Measurements from ENCODE around the gene STAT4.

STAT4 gene

DNA sequence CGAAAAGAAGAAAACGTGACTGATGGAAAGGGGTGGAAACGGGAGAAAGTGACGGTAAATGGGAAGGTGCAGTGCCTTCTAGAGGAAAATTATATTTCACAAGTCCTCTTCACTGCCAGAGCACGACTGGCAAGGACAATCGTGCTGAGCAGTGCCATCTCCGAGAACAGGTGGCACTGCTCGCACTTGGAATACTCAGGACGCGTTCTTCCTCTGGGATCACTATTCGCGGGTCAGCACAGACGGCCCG is 137.2 kb downstream of the STAT4 start:
- TF ChIP-seq, protein P1, sequence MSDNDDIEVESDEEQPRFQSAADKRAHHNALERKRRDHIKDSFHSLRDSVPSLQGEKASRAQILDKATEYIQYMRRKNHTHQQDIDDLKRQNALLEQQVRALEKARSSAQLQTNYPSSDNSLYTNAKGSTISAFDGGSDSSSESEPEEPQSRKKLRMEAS (IDR thresholded peaks at IDR 0.05; ENCODE audit: low read depth, low read length): no peak
- TF ChIP-seq MYC (IDR thresholded peaks at IDR 0.05; ENCODE audit: low read depth, low read length) (no peak), POLR2A (IDR thresholded peaks at IDR 0.05; ENCODE audit: extremely low read depth, insufficient read length) (no peak)
- TF ChIP-seq, protein P2, sequence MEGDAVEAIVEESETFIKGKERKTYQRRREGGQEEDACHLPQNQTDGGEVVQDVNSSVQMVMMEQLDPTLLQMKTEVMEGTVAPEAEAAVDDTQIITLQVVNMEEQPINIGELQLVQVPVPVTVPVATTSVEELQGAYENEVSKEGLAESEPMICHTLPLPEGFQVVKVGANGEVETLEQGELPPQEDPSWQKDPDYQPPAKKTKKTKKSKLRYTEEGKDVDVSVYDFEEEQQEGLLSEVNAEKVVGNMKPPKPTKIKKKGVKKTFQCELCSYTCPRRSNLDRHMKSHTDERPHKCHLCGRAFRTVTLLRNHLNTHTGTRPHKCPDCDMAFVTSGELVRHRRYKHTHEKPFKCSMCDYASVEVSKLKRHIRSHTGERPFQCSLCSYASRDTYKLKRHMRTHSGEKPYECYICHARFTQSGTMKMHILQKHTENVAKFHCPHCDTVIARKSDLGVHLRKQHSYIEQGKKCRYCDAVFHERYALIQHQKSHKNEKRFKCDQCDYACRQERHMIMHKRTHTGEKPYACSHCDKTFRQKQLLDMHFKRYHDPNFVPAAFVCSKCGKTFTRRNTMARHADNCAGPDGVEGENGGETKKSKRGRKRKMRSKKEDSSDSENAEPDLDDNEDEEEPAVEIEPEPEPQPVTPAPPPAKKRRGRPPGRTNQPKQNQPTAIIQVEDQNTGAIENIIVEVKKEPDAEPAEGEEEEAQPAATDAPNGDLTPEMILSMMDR (IDR thresholded peaks at IDR 0.05; ENCODE audit: low read depth, low read length): no peak
- no peak for DNase-seq (ENCODE audit: low read depth)
- peak overlapping the region; percentile 97 for H3K4me3 ChIP-seq (ENCODE audit: low read depth, low read length)

DNA sequence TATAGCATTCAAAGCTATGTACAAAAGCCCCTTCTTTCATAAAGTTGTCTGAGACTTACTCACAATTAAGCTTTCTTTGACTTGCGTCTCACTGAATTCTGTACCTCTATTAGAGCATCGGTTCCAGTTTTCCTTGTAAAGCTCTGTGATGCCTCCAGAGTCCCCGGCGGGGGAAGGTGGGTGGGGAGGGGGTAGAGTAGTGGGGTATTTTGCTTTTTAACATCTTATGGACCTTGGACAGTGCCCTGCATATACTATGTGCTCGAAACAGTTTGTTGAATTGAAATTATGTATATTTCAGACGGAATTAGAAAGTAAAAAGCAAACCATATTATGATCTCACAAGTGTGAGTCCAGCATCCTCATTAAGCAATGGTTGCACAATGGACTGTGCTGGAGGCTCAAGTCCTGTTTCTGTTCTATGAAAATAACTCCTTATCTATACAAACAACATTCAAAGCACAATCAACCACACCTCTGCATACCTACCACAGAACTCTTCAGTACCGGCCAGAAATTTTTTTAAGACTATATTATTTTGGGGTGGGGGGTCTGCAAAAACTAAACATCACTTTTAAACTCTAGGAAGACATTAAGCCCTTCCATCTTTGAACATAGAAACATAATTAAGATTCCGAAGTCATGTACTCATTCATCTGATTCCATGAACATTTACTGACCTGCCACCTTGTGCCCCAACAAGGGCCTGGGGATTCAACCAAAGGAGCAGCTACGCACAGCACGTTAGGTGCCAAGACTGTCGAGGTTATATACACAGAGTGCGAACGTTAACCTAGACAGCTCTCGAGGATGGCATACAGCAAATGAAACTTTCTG is 137.7 kb downstream of the STAT4 start:
- TF ChIP-seq, protein P1 (IDR thresholded peaks at IDR 0.05; ENCODE audit: low read depth, low read length): 0 out of 2 replicates have a peak, but pooled peaks have one; percentile 7
- TF ChIP-seq MYC (IDR thresholded peaks at IDR 0.05; ENCODE audit: low read depth, low read length): no peak
- H3K4me3 ChIP-seq (ENCODE audit: low read depth, low read length): peak overlapping the region; percentile 97
- DNase-seq (ENCODE audit: low read depth): peak; percentile 72

DNA sequence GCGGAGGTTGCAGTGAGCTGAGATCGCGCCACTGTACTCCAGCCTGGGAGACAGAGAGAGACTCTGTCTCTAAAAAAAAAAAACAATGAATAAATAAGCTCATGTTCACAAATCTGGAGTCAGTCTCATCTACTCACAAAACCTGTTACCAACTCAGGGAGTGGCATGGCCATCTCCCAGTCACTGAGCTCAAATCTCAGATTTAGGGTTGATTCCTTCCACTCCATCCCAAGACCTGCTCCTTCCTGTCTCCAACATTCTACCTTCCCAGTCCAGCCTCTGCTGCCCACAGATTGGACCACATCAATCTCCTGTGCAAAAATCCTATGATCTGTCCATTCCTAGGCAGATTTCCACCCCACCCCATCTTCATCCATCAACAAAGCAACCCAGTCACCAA is 138.4 kb downstream of the STAT4 start:
- H3K4me3 ChIP-seq (ENCODE audit: low read depth, low read length): peak overlapping the region; percentile 97
- TF ChIP-seq MYC (IDR thresholded peaks at IDR 0.05; ENCODE audit: low read depth, low read length) (no peak), POLR2A (IDR thresholded peaks at IDR 0.05; ENCODE audit: extremely low read depth, insufficient read length) (no peak)
- TF ChIP-seq, protein P2 (IDR thresholded peaks at IDR 0.05; ENCODE audit: low read depth, low read length): no peak
- TF ChIP-seq, protein P1 (IDR thresholded peaks at IDR 0.05; ENCODE audit: low read depth, low read length): no peak
- no peak for DNase-seq (ENCODE audit: low read depth)

DNA sequence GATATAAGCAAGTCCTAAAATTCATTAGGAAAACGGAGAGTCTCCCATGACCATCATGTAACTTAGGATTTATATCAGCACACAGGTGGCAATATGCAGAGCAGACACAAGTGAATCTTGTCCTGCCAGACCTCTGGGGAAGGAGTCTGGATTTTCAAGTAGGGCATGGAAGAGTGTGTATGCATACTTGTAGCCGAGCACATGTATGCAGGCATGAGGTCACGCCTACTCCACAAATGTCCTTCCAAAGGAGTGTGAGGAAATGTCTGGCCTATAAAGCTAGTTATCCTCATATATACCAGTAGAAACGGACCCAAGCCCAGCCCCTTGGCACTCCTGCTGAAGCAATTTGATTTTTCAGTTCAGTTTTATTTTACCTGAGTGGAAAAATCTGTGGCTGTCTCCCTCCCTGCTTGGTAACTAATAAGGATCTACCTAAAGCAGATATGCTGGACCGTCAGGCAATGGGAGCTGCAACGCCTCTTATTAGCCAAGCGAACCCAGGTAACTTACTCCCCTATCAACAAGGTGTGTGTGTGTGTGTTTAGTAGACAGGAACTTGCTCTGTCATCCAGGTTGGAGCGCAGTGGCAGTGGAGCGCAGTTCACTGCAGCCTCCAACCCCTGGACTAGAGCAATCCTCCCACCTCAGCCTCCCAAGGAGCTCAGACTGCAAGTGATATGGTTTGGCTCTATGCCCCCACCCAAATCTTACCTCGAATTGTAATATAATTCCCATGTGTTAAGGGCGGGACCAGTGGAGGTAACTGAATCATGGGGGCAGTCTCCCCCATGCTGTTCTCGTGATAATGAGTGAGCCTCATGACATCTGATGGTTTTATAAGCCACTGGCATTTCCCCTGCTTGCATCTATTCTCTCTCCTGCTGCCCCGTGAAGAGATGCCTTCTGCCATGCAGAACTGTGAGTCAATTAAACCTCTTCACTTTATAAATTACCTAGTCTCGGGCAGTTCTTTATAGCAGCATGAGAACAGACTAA is 139.6 kb downstream of the STAT4 start:
- DNase-seq (ENCODE audit: low read depth): no peak
- TF ChIP-seq POLR2A (IDR thresholded peaks at IDR 0.05; ENCODE audit: extremely low read depth, insufficient read length): no peak
- TF ChIP-seq, protein P1 (IDR thresholded peaks at IDR 0.05; ENCODE audit: low read depth, low read length): no peak
- TF ChIP-seq MYC (IDR thresholded peaks at IDR 0.05; ENCODE audit: low read depth, low read length): no peak
- TF ChIP-seq, protein P2 (IDR thresholded peaks at IDR 0.05; ENCODE audit: low read depth, low read length): no peak
- H3K4me3 ChIP-seq (ENCODE audit: low read depth, low read length): peak overlapping the region; percentile 6

DNA sequence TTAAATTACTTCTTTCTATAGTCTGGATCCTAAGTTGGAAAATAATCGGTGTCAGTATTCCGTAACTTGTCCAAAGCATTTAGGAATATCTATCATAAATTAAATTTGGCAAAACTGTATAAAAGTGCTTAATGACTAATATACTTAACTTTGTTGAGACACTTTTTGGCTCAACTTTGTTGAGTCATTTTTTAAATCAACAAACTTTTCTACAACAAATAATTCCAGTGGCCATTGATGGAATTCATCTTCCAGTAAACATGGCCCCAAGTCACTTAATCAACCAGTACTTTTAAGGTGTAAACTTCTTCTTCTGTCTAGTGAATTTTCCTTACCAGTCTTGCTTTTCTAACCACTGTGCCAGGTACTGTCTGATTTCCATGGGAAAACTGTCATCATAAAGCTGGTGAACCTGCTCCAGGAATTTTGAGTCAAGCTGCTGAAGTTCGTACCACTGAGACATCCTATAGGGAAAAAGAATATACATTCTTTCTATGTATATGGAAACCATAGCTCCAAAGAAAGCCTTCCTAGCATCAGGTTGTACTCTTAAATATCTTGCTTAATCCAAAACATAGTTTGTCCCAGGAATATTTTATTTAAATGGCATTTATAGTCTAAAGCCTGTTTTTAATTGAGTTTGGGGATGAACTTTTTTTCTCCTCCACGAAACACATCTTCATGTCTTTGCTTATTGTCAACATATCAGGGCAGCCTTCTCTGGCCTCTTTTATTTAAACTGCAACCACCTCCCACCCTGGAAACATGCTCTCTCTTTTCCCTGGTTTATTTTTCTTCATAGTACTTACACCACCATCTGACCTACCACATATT is 141.0 kb downstream of the STAT4 start:
- TF ChIP-seq, protein P1 (IDR thresholded peaks at IDR 0.05; ENCODE audit: low read depth, low read length): no peak
- TF ChIP-seq, protein P2 (IDR thresholded peaks at IDR 0.05; ENCODE audit: low read depth, low read length): no peak
- no peak for TF ChIP-seq POLR2A (IDR thresholded peaks at IDR 0.05; ENCODE audit: extremely low read depth, insufficient read length)
- TF ChIP-seq MYC (IDR thresholded peaks at IDR 0.05; ENCODE audit: low read depth, low read length): no peak
- H3K4me3 ChIP-seq (ENCODE audit: low read depth, low read length): no peak overlapping the region
- no peak for DNase-seq (ENCODE audit: low read depth)

Measured in NB4 (cell line).